ENCODE measurements around the gene RRP1B. TPM values are rescaled to one million over a fixed set of nuclear protein-coding genes. Genes with fewer than 3 reads are reported as not detected.

RRP1B gene
- total RNA-seq, 1 experiment from 2014 or later: 44.2 TPM

DNA sequence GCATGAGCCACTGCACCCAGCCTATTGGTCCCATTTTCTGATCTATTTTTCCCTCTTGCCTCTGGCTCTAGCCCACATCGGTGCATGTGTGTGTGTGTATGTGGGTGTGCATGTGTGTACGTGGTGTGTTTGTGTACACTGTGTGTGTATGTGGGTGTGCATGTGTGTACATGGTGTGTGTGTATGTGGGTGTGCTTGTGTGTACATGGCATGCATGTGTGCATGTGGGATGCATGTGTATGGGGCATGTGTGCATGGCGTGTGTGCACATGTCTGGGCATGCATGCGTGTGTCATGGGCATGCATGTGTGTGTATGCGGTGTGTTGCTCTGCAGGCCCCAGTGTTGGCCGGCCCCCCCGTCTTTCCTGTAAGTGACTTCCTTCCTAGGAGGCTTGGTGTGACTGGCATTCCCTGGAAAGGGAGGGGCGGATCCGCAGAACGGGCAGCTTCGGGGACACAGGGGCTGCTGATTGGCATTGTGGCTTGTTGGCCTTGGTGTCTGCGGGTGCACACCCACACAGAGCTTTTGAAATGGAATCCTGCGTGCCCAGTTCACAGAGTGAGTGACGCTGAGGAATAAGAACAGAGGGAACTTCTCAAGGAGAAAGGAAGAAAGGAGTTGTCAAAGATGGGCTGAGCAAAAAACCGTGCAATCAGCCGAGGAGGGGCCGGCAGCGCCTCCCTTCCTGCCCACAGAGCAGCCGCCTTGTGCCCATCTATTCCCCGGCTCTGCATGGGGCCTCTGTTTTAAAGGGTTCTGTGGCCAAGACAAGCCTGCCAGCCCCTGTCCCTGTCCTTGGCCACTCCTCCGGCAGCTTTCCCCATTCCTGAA lies 67.5 kb downstream of the RRP1B start:
- peaks cover 62% of the 10 kb centered on the region for H3K4me1 ChIP-seq (ENCODE audit: insufficient read depth, low read length)

DNA sequence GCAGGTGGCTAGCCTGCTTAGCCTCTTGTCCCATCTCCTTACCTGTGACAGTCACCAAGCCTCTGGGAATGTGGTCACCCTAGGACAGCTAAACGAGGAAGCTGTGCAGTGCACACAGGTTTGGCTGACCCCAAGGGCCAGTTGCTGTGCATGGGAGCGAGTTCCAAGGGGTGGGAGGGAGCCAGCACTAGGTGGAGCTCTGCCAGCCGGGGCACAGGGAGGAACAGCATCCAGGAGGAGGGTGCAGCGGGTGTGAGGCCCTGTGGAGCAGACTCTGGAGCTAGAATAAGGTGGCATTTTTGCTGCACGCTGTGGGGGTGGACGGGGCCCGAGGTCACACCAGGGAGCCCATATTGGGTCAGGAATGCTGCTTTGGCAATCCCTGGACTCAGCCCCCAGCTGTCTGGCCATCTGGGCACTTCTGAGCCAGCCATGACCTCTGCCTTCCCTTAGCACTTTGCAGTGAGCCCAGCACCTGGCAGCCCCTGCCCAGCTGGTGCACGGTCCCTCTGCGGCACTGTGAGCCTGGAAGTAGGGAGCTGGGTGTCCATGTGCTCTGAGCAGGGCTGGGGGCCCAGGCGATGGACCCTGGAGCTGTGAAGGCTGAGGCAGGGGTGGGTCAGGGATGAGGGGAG lies 68.3 kb downstream of the RRP1B start:
- no TSS peak for BruUV-seq (replicated peaks)
- ChIA-PET POLR2A (ENCODE audit: unreplicated experiment) (interaction anchor here (0.6 kb wide), 1 partner anchor 1053 kb away, joined by 5 read pairs; no protein-coding TSS in a partner anchor), CTCF (no interaction called here)
- Histone ChIP-seq H3K9ac (ENCODE audit: low read length) (peak overlapping the region; percentile 33), H3K27me3 (ENCODE audit: low read length) (no peaks in the 10 kb centered on the region), H3K4me1 (ENCODE audit: insufficient read depth, low read length) (peaks cover 56% of the 10 kb centered on the region), H3K36me3 (ENCODE audit: low read depth, low read length) (peaks cover 23% of the 10 kb centered on the region; the same call in 1 of the 2 replicates), H3K79me2 (ENCODE audit: low read length) (peaks cover 100% of the 10 kb centered on the region), H3K4me3 (ENCODE audit: low read length) (peak overlapping the region; percentile 45; the same call in 1 of the 2 replicates), H2AFZ (ENCODE audit: low read length) (no peak overlapping the region), H3K27ac (ENCODE audit: low read length) (peak overlapping the region; percentile 41), H3K9me3 (ENCODE audit: low read length) (no peaks in the 10 kb centered on the region), H3K9me2 (replicated peaks; ENCODE audit: low read length) (no peaks in the 10 kb centered on the region), H3F3A (ENCODE audit: low read length, unreplicated experiment) (peaks cover 6% of the 10 kb centered on the region), H3K4me2 (ENCODE audit: low read length) (peak overlapping the region; percentile 55), H4K20me1 (ENCODE audit: low read length) (peaks cover 15% of the 10 kb centered on the region; the same call in 1 of the 2 replicates)
- peak; percentile 56 for DNase-seq
- TF ChIP-seq, protein P1, sequence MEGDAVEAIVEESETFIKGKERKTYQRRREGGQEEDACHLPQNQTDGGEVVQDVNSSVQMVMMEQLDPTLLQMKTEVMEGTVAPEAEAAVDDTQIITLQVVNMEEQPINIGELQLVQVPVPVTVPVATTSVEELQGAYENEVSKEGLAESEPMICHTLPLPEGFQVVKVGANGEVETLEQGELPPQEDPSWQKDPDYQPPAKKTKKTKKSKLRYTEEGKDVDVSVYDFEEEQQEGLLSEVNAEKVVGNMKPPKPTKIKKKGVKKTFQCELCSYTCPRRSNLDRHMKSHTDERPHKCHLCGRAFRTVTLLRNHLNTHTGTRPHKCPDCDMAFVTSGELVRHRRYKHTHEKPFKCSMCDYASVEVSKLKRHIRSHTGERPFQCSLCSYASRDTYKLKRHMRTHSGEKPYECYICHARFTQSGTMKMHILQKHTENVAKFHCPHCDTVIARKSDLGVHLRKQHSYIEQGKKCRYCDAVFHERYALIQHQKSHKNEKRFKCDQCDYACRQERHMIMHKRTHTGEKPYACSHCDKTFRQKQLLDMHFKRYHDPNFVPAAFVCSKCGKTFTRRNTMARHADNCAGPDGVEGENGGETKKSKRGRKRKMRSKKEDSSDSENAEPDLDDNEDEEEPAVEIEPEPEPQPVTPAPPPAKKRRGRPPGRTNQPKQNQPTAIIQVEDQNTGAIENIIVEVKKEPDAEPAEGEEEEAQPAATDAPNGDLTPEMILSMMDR (conservative IDR thresholded peaks at IDR 0.05; ENCODE audit: low read depth, low read length): peak; percentile 58
- TF ChIP-seq EZH2 (IDR thresholded peaks at IDR 0.05; ENCODE audit: low read length, unreplicated experiment) (no peak), EZH2phosphoT487 (IDR thresholded peaks at IDR 0.05; ENCODE audit: borderline replicate concordance, low read length) (no peak)
- peak; percentile 31 for ATAC-seq
- intact Hi-C loops (cut with micrococcal nuclease): no loop called here

More for the DNA sequence above, 67.5 kb downstream of the RRP1B start:
- Histone ChIP-seq H3K36me3 (ENCODE audit: low read depth, low read length) (peaks cover 23% of the 10 kb centered on the region; the same call in 1 of the 2 replicates), H3F3A (ENCODE audit: low read length, unreplicated experiment) (peaks cover 6% of the 10 kb centered on the region), H3K79me2 (ENCODE audit: low read length) (peaks cover 100% of the 10 kb centered on the region), H3K4me2 (ENCODE audit: low read length) (peak overlapping the region; percentile 55), H3K4me3 (ENCODE audit: low read length) (no peak overlapping the region), H3K9ac (ENCODE audit: low read length) (no peak overlapping the region), H2AFZ (ENCODE audit: low read length) (no peak overlapping the region), H3K9me3 (ENCODE audit: low read length) (no peaks in the 10 kb centered on the region), H3K27ac (ENCODE audit: low read length) (peak overlapping the region; percentile 41), H4K20me1 (ENCODE audit: low read length) (peaks cover 17% of the 10 kb centered on the region), H3K27me3 (ENCODE audit: low read length) (no peaks in the 10 kb centered on the region), H3K9me2 (replicated peaks; ENCODE audit: low read length) (no peaks in the 10 kb centered on the region)
- DNase-seq: no peak
- CTCF ChIA-PET: no interaction called here
- POLR2A ChIA-PET (ENCODE audit: unreplicated experiment): no interaction called here
- no peak for TF ChIP-seq EZH2 (IDR thresholded peaks at IDR 0.05; ENCODE audit: low read length, unreplicated experiment)
- no peak for TF ChIP-seq EZH2phosphoT487 (IDR thresholded peaks at IDR 0.05; ENCODE audit: borderline replicate concordance, low read length)
- TF ChIP-seq, protein P1 (conservative IDR thresholded peaks at IDR 0.05; ENCODE audit: low read depth, low read length): no peak
- BruUV-seq (replicated peaks): no TSS peak
- intact Hi-C loops (cut with micrococcal nuclease): no loop called here
- no peak; the same call in 1 of the 2 replicates for ATAC-seq

All from PC-3 (cell line).